NT2/D1 (cell line): ENCODE measurements around the gene CLN3.
A peak's percentile ranks its signal among the peaks of the same experiment; 100 is the strongest.
"Not testable (repeated sequence)": the region's sequence is repeated elsewhere in the genome, so short reads cannot be mapped to it uniquely, and the experiment has no call there.

ENCODE experiments used
- DNase-seq: peaks from one replicate; pipeline ENCODE4 v3.0.0-alpha.2; 2011; ENCODE audit warnings: low read depth, low spot score
- H3K27me3 ChIP-seq: 2 replicates; pipeline ENCODE4 v1.6.0; 2011; ENCODE audit warnings: mild to moderate bottlenecking; ENCODE audit not compliant: insufficient read length, insufficient read depth
- H3K36me3 ChIP-seq: 2 replicates; pipeline ENCODE4 v1.6.1; 2011; ENCODE audit warnings: mild to moderate bottlenecking, low read length, mixed read lengths; ENCODE audit not compliant: insufficient read depth, insufficient read length
- H3K4me1 ChIP-seq: 2 replicates; pipeline ENCODE4 v1.5.1; 2011; ENCODE audit not compliant: insufficient read depth, insufficient read length
- H3K4me3 ChIP-seq: 2 replicates; pipeline ENCODE4 v1.5.1; 2011; ENCODE audit warnings: low read depth; ENCODE audit not compliant: insufficient read length
- H3K9ac ChIP-seq: 2 replicates; pipeline ENCODE4 v1.6.0; 2011; ENCODE audit warnings: low read depth; ENCODE audit not compliant: insufficient read length
- H3K9me3 ChIP-seq: 2 replicates; pipeline ENCODE4 v1.5.1; 2011; ENCODE audit warnings: mild to moderate bottlenecking, low read length; ENCODE audit not compliant: insufficient read depth
- SUZ12 ChIP-seq: IDR thresholded peaks from 2 replicates; pipeline ENCODE4 v1.6.1; 2011; ENCODE audit not compliant: insufficient read length, insufficient read depth; ENCODE audit errors: extremely low read depth
- YY1 ChIP-seq: IDR thresholded peaks from 2 replicates; pipeline ENCODE4 v1.6.1; 2011; ENCODE audit not compliant: insufficient read length, insufficient read depth
- ZNF274 ChIP-seq: IDR thresholded peaks from 2 replicates; pipeline ENCODE4 v1.6.1; 2011; ENCODE audit warnings: mild to moderate bottlenecking, low read depth, low read length

Gene CLN3

GRCh38 chr16:28501258-28502232, 9.7 kb upstream of the CLN3 start:
- no peaks in the 10 kb centered on the region for H3K27me3 ChIP-seq
- peaks cover 9% of the 10 kb centered on the region for H3K4me1 ChIP-seq
- no peak overlapping the region for H3K4me3 ChIP-seq
- no peaks in the 10 kb centered on the region for H3K9me3 ChIP-seq
- no peak overlapping the region for H3K9ac ChIP-seq
- DNase-seq: no peak
- H3K36me3 ChIP-seq: no peaks in the 10 kb centered on the region
- TF ChIP-seq YY1: no peak
- TF ChIP-seq SUZ12: no peak
- TF ChIP-seq ZNF274: no peak

DNA sequence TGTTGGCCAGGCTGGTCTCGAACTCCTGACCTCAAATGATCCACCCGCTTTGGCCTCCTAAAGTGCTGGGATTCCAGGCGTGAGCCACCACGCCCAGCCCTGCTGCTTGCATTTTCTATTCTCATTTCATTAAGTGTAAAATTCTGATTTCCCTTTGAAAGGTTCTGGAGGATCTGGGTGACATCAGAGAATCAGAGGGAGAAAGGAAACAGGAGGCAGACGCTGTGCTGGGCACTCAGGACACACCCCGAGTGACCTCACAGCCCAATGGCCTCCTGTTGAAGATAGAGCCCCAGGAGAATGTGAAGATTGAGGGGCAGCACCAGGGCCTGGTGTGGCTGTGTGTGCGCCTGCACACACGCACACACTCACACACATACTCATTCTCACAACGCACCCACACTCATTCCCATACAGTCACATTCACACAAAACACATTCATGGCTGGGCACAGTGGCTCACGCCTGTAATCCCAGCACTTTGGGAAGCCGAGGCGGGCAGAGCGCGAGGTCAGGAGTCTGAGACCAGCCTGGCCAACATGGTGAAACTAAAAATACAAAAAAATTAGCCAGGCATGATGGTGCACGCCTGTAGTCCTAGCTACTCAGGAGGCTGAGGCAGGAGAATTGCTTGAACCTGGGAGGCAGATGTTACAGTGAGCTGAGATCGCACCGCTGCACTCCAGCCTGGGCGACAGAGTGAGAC, 8.8 kb upstream of the CLN3 start:
- not testable (repeated sequence) for H3K9ac ChIP-seq, H3K27me3 ChIP-seq, H3K4me3 ChIP-seq, H3K9me3 ChIP-seq, H3K36me3 ChIP-seq, H3K4me1 ChIP-seq, DNase-seq

DNA sequence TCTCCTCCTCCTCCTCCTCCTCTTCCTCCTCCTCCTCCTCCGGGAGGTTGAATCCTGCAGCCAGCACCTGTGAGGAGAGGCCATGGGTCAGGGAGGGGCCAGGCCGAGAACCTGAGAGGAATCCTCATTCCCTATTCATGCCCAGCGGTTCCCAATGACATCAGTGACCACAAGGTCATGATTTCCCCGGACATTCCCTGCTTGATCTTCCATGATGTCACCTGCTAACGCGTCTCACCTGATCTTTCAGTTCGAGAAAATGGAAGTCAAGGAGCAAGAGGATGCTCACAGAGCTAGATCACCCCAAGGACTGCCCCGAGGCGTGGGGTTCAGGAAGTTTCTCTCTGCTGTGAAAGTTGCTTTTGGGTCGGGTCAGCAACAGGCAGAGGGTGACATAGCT, 8.0 kb upstream of the CLN3 start:
- Histone ChIP-seq H3K36me3 (no peaks in the 10 kb centered on the region), H3K9me3 (no peaks in the 10 kb centered on the region), H3K27me3 (no peaks in the 10 kb centered on the region), H3K4me3 (no peak overlapping the region), H3K9ac (peak overlapping the region; percentile 29), H3K4me1 (peaks cover 9% of the 10 kb centered on the region)
- TF ChIP-seq YY1: no peak
- no peak for TF ChIP-seq SUZ12
- TF ChIP-seq ZNF274: no peak
- no peak for DNase-seq

- peaks cover 7% of the 10 kb centered on the region for H3K4me1 ChIP-seq
- H3K36me3 ChIP-seq: no peaks in the 10 kb centered on the region
- H3K27me3 ChIP-seq: no peaks in the 10 kb centered on the region
- no peak for TF ChIP-seq SUZ12
- TF ChIP-seq ZNF274: no peak
- no peak for TF ChIP-seq YY1
- H3K4me3 ChIP-seq: no peak overlapping the region
- H3K9me3 ChIP-seq: no peaks in the 10 kb centered on the region
- H3K9ac ChIP-seq: no peak overlapping the region
- DNase-seq: no peak
Measured at GRCh38 chr16:28498666-28499381, 7.0 kb upstream of the CLN3 start.

- Histone ChIP-seq H3K36me3 (no peaks in the 10 kb centered on the region), H3K9ac (no peak overlapping the region), H3K4me3 (no peak overlapping the region), H3K27me3 (no peaks in the 10 kb centered on the region), H3K4me1 (peaks cover 3% of the 10 kb centered on the region), H3K9me3 (no peaks in the 10 kb centered on the region)
- TF ChIP-seq ZNF274: no peak
- TF ChIP-seq SUZ12: no peak
- no peak for TF ChIP-seq YY1
- DNase-seq: no peak
Measured at GRCh38 chr16:28497861-28498599, 6.2 kb upstream of the CLN3 start.

GRCh38 chr16:28497386-28497785, 5.5 kb upstream of the CLN3 start:
- Histone ChIP-seq H3K9ac (no peak overlapping the region), H3K4me3 (no peak overlapping the region), H3K27me3 (no peaks in the 10 kb centered on the region), H3K4me1 (peaks cover 3% of the 10 kb centered on the region), H3K9me3 (no peaks in the 10 kb centered on the region), H3K36me3 (no peaks in the 10 kb centered on the region)
- no peak for DNase-seq
- TF ChIP-seq SUZ12: no peak
- no peak for TF ChIP-seq YY1
- no peak for TF ChIP-seq ZNF274
